GM19468 (cell line): ENCODE data around the gene PTBP1.

Experiments
- ATAC-seq: cut with Tn5 transposase; IDR thresholded peaks from one replicate; pipeline ENCODE4 v1.9.1; 2021; ENCODE audit warnings: mild to moderate bottlenecking, moderate library complexity, moderate number of reproducible peaks; ENCODE audit not compliant: unreplicated experiment; ENCODE audit errors: extremely low read depth

PTBP1 gene

DNA sequence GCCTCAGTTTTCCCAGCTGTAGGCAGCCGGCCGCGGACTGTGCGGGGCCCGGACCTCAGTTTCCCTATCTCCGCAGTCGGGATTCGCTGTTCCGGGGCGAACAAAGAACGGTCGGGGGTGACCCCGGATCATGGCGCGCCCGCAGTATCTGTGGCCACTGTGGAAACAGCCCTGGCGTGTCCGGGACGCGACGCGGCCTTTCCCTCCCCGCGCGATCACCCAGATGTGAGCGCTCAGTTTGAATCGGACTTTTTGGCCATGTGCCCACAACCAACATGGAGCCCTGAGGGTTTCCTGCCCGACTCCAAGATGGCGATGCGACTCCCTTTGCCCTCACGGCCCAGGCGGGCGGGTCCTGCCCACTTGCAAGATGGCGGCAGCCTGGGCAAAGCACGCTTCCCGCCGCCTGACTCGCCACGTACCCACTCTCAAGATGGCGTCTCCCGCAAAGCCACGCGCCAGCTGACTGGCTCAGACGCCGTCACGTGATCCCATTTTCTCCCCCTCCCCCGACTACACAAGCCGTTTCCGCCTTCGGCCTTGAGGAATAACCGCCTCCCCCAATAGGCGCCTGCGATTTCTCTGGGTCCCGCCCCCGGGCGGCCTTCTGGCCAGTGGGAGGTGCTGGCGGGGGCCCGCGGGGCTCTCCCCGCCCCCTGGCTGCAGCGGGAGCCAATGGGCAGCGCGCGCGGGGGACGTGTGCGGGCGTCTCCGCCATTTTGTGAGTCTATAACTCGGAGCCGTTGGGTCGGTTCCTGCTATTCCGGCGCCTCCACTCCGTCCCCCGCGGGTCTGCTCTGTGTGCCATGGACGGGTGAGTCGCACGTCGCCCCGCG, at the start of gene PTBP1:
PTBP1 (plus strand) TSS at position 761 of the 836 bp plus-strand sequence; CDS start at position 807, 46 bp downstream.
- peak; percentile 80 for ATAC-seq

DNA sequence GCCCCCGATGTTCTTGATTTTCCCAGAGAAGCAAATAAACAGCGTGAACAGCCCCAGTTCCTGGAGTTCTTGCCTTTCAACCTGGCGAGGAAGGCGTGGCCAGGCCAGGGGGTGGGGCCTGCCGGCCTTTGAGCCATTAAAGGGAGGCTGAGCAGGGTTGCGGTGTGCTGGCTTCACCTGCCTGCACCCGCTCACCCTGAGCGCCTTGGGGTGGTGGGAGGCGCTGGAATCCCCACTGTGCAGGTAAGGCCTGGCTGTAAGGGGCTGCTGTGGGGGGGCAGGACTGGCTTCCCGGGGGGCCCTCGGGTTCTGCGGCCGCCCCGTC, 49.0 kb upstream of the PTBP1 start:
- ATAC-seq: no peak

DNA sequence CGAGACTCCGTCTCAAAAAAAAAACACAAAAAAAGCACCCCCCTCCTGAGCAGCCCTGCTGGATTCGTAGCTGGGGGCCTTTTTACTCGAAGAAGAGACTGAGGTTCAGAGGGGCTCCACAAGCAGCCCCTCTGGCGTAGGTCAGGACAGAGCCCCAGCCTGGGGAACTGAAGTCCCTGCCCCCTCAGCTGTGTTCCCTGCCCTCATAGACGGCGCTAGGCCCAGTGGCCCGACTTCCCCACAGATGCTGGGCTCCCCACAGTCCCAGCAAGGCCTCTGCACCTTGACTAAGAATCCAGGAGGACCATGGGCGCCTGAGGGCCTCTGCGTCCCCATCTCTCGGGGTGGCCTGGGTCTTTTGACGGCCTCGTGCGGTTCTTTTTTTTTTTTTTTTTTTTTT, 47.4 kb upstream of the PTBP1 start:
- no peak for ATAC-seq

- ATAC-seq: no peak
Observed at GRCh38 chr19:750640-751423, 46.4 kb upstream of the PTBP1 start, which contains the start of gene MISP. Gene MISP (plus strand): TSS chr19:751112. CDS start chr19:756947, 5,835 bp downstream.

DNA sequence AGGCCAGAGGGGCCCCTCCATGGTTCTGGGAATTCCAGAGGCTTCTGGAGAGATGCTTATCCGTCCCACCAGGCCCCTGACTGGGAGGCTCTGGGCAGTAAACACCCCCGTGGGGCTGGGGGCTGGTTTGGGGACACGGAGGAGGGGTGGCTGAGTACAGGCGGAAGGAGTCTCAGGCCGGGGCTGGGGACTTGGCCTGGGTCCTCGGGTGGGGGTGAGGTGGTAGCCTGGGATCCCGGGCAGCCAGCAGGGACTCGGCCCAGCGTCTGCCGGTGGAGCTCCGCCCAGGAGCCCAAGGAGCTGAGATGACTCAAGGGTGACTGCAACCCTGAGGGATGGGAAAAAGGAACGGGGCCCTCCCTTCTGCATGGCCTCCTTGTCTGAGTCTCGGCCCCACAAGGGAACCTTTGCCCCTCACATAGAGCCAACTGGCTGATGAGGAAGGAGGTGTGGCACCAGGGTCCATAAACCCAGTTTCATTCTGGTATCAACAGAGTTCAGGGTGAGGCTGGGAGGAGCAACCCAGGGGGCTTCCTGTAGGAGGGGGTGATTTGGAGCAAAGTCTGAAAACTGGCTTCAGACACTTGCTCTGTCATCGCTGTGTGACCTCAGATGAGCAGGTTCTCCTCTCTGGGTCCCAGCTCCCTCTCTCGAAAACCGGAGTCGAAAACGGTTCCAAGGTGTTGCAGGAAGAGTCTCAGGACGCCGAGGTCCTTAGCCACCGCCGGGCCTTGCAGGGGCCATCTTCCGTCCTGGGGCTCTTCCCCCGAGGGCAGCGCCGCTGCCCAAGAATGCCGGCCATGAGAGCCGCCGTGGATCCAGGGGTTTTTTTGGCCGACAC, 45.5 kb upstream of the PTBP1 start:
- no peak for ATAC-seq

GRCh38 chr19:752652-753517, 44.4 kb upstream of the PTBP1 start:
- no peak for ATAC-seq

DNA sequence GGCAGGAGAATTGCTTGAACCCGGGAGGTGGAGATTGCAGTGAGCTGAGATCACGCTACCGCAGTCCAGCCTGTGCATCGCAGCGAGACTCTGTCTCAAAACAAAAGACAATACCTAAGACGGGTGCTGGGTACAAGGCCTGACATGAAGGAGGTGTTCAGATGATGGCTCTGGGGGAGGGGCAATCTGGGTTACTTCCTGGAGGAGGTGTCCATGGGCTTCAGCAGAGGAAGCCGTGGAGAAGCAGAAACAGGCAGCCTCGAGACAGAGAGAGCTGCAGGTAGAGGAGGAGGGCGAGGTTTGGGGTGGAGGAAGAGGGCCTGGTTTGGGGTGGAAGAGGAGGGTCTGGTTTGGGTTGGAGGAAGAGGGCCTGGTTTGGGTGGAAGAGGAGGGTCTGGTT, 42.7 kb upstream of the PTBP1 start:
- no peak for ATAC-seq

- ATAC-seq: no peak
Observed at GRCh38 chr19:755063-755462, 42.2 kb upstream of the PTBP1 start.

- ATAC-seq: no peak
Observed at GRCh38 chr19:756236-756635, 41.0 kb upstream of the PTBP1 start.

GRCh38 chr19:756821-757688, 40.2 kb upstream of the PTBP1 start:
- ATAC-seq: no peak

DNA sequence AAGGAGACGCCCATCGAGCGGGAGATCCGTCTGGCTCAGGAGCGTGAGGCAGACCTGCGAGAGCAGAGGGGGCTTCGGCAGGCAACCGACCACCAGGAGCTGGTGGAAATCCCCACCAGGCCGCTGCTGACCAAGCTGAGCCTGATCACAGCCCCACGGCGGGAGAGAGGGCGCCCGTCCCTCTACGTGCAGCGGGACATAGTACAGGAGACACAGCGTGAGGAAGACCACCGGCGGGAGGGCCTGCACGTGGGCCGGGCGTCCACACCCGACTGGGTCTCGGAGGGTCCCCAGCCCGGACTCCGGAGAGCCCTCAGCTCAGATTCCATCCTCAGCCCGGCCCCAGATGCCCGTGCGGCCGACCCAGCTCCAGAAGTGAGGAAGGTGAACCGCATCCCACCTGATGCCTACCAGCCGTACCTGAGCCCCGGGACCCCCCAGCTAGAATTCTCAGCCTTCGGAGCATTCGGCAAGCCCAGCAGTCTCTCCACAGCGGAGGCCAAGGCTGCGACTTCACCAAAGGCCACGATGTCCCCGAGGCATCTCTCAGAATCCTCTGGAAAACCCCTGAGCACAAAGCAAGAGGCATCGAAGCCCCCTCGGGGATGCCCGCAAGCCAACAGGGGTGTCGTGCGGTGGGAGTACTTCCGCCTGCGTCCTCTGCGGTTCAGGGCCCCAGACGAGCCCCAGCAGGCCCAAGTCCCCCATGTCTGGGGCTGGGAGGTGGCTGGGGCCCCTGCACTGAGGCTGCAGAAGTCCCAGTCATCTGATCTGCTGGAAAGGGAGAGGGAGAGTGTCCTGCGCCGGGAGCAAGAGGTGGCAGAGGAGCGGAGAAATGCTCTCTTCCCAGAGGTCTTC, 39.2 kb upstream of the PTBP1 start:
- no peak for ATAC-seq

GRCh38 chr19:763181-763580, 34.1 kb upstream of the PTBP1 start:
- ATAC-seq: no peak

GRCh38 chr19:763869-764268, 33.4 kb upstream of the PTBP1 start:
- no peak for ATAC-seq

DNA sequence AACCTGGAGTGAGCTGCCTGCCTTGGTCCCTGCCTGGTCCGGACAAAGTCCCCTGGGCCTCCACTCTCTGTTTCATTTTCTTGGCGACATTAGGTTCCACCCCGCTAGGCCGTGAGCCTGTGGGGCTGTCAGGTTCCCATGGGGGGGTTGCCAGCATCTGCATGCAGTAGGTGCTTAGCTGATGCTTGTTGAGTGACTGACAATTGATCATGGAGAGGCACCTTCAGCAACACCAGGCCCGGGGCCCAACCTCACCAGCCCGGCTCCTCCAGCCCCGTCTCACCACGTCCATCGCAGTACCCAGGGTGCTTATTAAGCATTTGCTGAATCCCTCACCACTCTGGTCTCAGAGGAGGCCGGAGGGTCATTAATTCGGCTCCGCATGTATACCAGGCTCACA, 33.0 kb upstream of the PTBP1 start:
- ATAC-seq: no peak

GRCh38 chr19:765179-765738, 32.0 kb upstream of the PTBP1 start:
- no peak for ATAC-seq

GRCh38 chr19:768424-768823, 28.8 kb upstream of the PTBP1 start:
- no peak for ATAC-seq

DNA sequence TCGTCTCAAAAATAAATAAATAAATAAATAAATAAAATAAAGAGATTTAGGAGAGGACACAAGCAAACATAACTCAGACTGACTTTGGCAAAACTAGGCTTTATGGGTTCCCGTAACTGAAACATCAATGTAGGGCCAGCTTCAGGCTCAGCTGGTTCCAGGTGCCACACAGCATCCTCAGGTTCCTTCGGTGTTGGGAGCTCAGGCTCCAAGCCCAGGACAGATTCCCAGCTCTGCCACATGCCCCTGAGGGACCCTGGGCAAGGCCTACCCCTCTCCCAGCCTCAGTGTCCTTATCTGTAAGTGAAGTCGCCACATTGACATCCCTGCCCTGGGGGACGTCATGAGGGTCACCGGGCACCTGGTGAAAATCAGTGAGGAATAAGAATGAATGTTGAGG, 27.6 kb upstream of the PTBP1 start:
- ATAC-seq: no peak
